OCI-LY1 (cell line): Measurements from ENCODE around the gene FILIP1.

Source experiments
- CTCF ChIP-seq: fragments of 200-600 bp; sonication (generic), shearing (Covaris generic); IDR thresholded peaks from 2 replicates; pipeline ENCODE4 v1.5.1; 2017; ENCODE audit warnings: mild to moderate bottlenecking, antibody characterized with exemption, low read length, moderate library complexity, mixed read lengths
- EZH2 ChIP-seq: fragments of 200-600 bp; sonication (generic), shearing (Covaris generic); IDR thresholded peaks from 2 replicates; pipeline ENCODE4 v1.8.0; 2017; ENCODE audit warnings: borderline replicate concordance, mixed run types, mild to moderate bottlenecking, antibody characterized with exemption, low read length, moderate library complexity, mixed read lengths

DNA sequence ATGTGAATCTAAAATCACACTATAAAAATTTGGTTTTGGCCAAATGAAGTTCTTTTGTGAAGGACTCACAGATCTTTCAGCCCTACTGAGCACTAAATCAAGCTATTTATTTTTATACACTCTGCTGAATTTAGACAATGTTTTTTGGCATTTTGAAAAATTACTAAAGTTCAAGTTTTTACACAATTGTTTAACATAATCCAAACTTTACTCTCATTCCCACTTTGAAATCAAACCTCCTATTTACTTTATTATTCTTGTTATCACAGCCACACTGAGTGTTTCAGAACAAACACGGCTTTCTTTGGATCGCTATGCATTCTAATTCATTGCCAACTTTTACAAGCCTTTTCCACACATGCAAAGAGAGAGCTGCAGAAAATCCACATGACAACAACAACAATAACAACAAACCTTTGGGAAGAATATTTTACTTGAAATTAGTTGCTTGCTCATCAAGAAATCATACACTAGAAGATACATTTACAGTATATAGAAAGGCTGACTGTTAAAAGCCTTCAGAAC lies 159.9 kb downstream of the FILIP1 start:
- TF ChIP-seq CTCF (no peak), EZH2 (no peak)
